ENCODE results near the gene MRGPRD. TPM values are rescaled to one million over a fixed set of nuclear protein-coding genes. Genes with fewer than 3 reads are reported as not detected.

The MRGPRD gene
- total and polyA plus RNA-seq, 10 of the 15 experiments (the other 5 are each of a cell fraction or from before 2014, with no cell fraction given): not detected

DNA sequence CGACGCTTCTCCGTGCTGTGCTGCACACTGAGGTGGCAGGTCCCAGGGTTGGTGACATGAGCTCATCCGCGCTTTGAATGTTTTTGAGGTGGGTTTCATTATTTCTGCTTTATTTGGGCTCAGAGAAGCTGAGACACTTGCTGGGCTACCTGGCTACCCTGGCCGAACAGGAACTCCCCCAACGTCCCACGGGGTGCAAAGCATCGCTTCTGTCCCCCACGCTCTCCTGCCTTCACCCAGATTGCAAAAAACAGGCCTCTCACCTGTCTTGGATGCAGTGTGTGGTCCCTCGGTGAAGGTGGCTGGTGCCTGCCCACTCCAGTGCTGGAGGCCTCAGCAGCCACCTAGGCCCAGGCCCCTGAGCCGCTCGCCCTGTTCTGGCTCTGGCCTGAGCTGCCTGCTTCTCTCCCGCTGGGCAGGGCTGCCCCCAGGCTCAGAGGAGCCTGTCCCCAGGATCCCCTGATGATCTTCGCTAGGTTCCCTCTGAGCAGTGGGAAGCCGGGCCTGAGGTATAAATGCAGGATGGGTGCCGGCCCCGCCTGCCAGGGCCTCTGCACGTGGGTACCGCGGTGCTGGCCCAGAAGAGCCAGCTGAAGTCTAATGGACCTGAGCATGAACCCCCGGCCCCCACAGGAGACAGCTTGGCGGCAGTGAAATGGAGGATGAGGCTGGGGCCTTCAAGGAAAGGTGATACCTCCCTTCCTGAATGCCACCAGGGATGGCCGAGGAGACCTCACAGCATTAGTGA is 15.8 kb upstream of the MRGPRD start:
- TF ChIP-seq DPF2 (IDR thresholded peaks at IDR 0.05): no peak
- TF ChIP-seq, protein P1, sequence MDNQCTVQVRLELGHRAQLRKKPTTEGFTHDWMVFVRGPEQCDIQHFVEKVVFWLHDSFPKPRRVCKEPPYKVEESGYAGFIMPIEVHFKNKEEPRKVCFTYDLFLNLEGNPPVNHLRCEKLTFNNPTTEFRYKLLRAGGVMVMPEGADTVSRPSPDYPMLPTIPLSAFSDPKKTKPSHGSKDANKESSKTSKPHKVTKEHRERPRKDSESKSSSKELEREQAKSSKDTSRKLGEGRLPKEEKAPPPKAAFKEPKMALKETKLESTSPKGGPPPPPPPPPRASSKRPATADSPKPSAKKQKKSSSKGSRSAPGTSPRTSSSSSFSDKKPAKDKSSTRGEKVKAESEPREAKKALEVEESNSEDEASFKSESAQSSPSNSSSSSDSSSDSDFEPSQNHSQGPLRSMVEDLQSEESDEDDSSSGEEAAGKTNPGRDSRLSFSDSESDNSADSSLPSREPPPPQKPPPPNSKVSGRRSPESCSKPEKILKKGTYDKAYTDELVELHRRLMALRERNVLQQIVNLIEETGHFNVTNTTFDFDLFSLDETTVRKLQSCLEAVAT (IDR thresholded peaks at IDR 0.05): no peak
- TF ChIP-seq CHD1 (IDR thresholded peaks at IDR 0.05; ENCODE audit: low read depth, low read length): no peak
- no peak for TF ChIP-seq HDGF (IDR thresholded peaks at IDR 0.05)
- no peak for TF ChIP-seq FOXK2 (IDR thresholded peaks at IDR 0.05)
- no peak for TF ChIP-seq ATF7 (IDR thresholded peaks at IDR 0.05; ENCODE audit: low read depth)
- TF ChIP-seq EZH2 (IDR thresholded peaks at IDR 0.05; ENCODE audit: borderline replicate concordance, control insufficient read depth, low read depth, low read length): no peak
- no peak for TF ChIP-seq IRF4 (IDR thresholded peaks at IDR 0.05; ENCODE audit: low read depth, low read length)
- TF ChIP-seq, protein P2, sequence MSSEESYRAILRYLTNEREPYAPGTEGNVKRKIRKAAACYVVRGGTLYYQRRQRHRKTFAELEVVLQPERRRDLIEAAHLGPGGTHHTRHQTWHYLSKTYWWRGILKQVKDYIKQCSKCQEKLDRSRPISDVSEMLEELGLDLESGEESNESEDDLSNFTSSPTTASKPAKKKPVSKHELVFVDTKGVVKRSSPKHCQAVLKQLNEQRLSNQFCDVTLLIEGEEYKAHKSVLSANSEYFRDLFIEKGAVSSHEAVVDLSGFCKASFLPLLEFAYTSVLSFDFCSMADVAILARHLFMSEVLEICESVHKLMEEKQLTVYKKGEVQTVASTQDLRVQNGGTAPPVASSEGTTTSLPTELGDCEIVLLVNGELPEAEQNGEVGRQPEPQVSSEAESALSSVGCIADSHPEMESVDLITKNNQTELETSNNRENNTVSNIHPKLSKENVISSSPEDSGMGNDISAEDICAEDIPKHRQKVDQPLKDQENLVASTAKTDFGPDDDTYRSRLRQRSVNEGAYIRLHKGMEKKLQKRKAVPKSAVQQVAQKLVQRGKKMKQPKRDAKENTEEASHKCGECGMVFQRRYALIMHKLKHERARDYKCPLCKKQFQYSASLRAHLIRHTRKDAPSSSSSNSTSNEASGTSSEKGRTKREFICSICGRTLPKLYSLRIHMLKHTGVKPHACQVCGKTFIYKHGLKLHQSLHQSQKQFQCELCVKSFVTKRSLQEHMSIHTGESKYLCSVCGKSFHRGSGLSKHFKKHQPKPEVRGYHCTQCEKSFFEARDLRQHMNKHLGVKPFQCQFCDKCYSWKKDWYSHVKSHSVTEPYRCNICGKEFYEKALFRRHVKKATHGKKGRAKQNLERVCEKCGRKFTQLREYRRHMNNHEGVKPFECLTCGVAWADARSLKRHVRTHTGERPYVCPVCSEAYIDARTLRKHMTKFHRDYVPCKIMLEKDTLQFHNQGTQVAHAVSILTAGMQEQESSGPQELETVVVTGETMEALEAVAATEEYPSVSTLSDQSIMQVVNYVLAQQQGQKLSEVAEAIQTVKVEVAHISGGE (CRISPR knock-in tag; IDR thresholded peaks at IDR 0.05): no peak
- no peak for TF ChIP-seq RB1 (IDR thresholded peaks at IDR 0.05; ENCODE audit: borderline replicate concordance)
- no peak for TF ChIP-seq CEBPB (IDR thresholded peaks at IDR 0.05; ENCODE audit: borderline replicate concordance in 1 of 2, low read depth in 2 of 2, low read length in 2 of 2)
- TF ChIP-seq, protein P3, sequence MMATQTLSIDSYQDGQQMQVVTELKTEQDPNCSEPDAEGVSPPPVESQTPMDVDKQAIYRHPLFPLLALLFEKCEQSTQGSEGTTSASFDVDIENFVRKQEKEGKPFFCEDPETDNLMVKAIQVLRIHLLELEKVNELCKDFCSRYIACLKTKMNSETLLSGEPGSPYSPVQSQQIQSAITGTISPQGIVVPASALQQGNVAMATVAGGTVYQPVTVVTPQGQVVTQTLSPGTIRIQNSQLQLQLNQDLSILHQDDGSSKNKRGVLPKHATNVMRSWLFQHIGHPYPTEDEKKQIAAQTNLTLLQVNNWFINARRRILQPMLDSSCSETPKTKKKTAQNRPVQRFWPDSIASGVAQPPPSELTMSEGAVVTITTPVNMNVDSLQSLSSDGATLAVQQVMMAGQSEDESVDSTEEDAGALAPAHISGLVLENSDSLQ (IDR thresholded peaks at IDR 0.05): no peak
- TF ChIP-seq, protein P4, sequence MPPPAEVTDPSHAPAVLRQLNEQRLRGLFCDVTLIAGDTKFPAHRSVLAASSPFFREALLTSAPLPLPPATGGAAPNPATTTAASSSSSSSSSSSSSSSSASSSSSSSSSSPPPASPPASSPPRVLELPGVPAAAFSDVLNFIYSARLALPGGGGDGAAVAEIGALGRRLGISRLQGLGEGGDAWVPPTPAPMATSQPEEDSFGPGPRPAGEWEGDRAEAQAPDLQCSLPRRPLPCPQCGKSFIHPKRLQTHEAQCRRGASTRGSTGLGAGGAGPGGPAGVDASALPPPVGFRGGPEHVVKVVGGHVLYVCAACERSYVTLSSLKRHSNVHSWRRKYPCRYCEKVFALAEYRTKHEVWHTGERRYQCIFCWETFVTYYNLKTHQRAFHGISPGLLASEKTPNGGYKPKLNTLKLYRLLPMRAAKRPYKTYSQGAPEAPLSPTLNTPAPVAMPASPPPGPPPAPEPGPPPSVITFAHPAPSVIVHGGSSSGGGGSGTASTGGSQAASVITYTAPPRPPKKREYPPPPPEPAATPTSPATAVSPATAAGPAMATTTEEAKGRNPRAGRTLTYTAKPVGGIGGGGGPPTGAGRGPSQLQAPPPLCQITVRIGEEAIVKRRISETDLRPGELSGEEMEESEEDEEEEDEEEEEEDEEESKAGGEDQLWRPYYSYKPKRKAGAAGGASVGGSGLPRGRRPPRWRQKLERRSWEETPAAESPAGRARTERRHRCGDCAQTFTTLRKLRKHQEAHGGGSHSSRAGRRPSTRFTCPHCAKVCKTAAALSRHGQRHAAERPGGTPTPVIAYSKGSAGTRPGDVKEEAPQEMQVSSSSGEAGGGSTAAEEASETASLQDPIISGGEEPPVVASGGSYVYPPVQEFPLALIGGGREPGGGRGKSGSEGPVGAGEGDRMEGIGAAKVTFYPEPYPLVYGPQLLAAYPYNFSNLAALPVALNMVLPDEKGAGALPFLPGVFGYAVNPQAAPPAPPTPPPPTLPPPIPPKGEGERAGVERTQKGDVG (CRISPR knock-in tag; IDR thresholded peaks at IDR 0.05): no peak
- TF ChIP-seq HDAC6 (IDR thresholded peaks at IDR 0.05; ENCODE audit: unreplicated experiment): no peak
- no peak for TF ChIP-seq TAF1 (IDR thresholded peaks at IDR 0.05; ENCODE audit: borderline replicate concordance, low read depth, low read length)
- no peak for TF ChIP-seq YY1 (IDR thresholded peaks at IDR 0.05; ENCODE audit: low read depth, low read length)
- no peaks in the 10 kb centered on the region for H4K20me1 ChIP-seq (ENCODE audit: control insufficient read depth, insufficient read depth)
- POLR2A ChIA-PET: no interaction called here
- SMC1A ChIA-PET (ENCODE audit: uncharacterized antibody, unreplicated experiment): interaction anchor here (1.2 kb wide), 1 partner anchor 60 kb away, joined by 4 read pairs; no protein-coding TSS in a partner anchor
- in situ Hi-C loops (cut with MboI): no loop called here
- intact Hi-C loops (cut with micrococcal nuclease; ENCODE audit: unreplicated experiment): no loop called here
- FAIRE-seq: no peak
- H3K4me1 ChIP-seq (ENCODE audit: control insufficient read depth, insufficient read depth, low read length): no peaks in the 10 kb centered on the region
- H3K36me3 ChIP-seq (ENCODE audit: control insufficient read depth in 2 of 2, insufficient read depth in 2 of 2, low read length in 1 of 2): no peaks in the 10 kb centered on the region
- H3K27me3 ChIP-seq (replicated peaks in 1 of 2; ENCODE audit: control insufficient read depth in 2 of 2, insufficient read depth in 2 of 2, low read length in 1 of 2): 0 out of 4 replicates have a peak, but pooled peaks cover 0 to 3% of the 10 kb centered on the region in 2 experiments
- H3K9ac ChIP-seq (ENCODE audit: control insufficient read depth, insufficient read depth, low read length): no peak overlapping the region
- H2AFZ ChIP-seq (ENCODE audit: control insufficient read depth, low read depth, low read length): no peak overlapping the region
- ATAC-seq: no peak
- no peak overlapping the region for H3K4me3 ChIP-seq
- DNase-seq (ENCODE audit: low read depth, low spot score): no peak
- no peaks in the 10 kb centered on the region for H3K79me2 ChIP-seq (ENCODE audit: control insufficient read depth, insufficient read depth, low read length)
- H3K27ac ChIP-seq (ENCODE audit: control insufficient read depth, insufficient read depth): no peak overlapping the region
- RAD21 ChIA-PET (ENCODE audit: unreplicated experiment): no interaction called here
- no TSS peak for BruUV-seq (replicated peaks)
- 50% methylated on average over 24 of the region's 24 CpGs for WGBS (ENCODE audit: insufficient coverage, insufficient replicate concordance, low lambda C conversion rate, missing lambda C conversion rate)
- H3K9me3 ChIP-seq (replicated peaks; ENCODE audit: control insufficient read depth, insufficient read depth, low read length): no peaks in the 10 kb centered on the region
- no peak overlapping the region for H3K4me2 ChIP-seq (ENCODE audit: control insufficient read depth, insufficient read depth)
- CTCF ChIA-PET: no interaction called here

Measured in GM12878 (cell line).